HG03575 (cell line): ENCODE results near the gene CCK.
"Not testable (repeated sequence)": the region's sequence is repeated elsewhere in the genome, so short reads cannot be mapped to it uniquely, and the experiment has no call there.

ENCODE experiments used
- ATAC-seq: cut with Tn5 transposase; IDR thresholded peaks from one replicate; pipeline ENCODE4 v1.9.1; 2021; ENCODE audit not compliant: unreplicated experiment, insufficient number of reproducible peaks, low FRiP score; ENCODE audit errors: extremely low read depth

CCK gene

GRCh38 chr3:42266085-42266484, at the start of gene CCK:
Gene CCK, minus strand, starts transcription at chr3:42266185. Its CDS starts 2,555 bp downstream, at chr3:42263630.
- no peak for ATAC-seq

- ATAC-seq, result no peak
These were observed 48.4 kb upstream of the CCK start for GRCh38 chr3:42314411-42314810.

- ATAC-seq, result no peak
These were observed 42.7 kb upstream of the CCK start for GRCh38 chr3:42308651-42309050.

GRCh38 chr3:42306499-42306898, 40.5 kb upstream of the CCK start:
- no peak for ATAC-seq

- no peak for ATAC-seq
These were observed 37.1 kb upstream of the CCK start for GRCh38 chr3:42302924-42303634.

- ATAC-seq, result no peak
These were observed 35.6 kb upstream of the CCK start for GRCh38 chr3:42301446-42302175.

- no peak for ATAC-seq
These were observed 34.8 kb upstream of the CCK start for GRCh38 chr3:42300778-42301177.

- ATAC-seq, result no peak
These were observed 34.0 kb upstream of the CCK start for GRCh38 chr3:42300013-42300412.

GRCh38 chr3:42298259-42298658, 32.3 kb upstream of the CCK start:
- ATAC-seq, result no peak

- ATAC-seq, result no peak
These were observed 26.0 kb upstream of the CCK start for GRCh38 chr3:42292009-42292408.

GRCh38 chr3:42290966-42291714, 25.2 kb upstream of the CCK start:
- no peak for ATAC-seq

- no peak for ATAC-seq
These were observed 23.0 kb upstream of the CCK start for GRCh38 chr3:42289026-42289425.

- ATAC-seq, result no peak
These were observed 22.4 kb upstream of the CCK start for GRCh38 chr3:42288385-42288784.

GRCh38 chr3:42287423-42287822, 21.4 kb upstream of the CCK start:
- not testable (repeated sequence) for ATAC-seq

- ATAC-seq, result no peak
These were observed 11.7 kb upstream of the CCK start for GRCh38 chr3:42277676-42278075.

GRCh38 chr3:42276141-42277132, 10.5 kb upstream of the CCK start:
- no peak for ATAC-seq

- ATAC-seq, result no peak
These were observed 9.2 kb upstream of the CCK start for GRCh38 chr3:42275217-42275616.

- ATAC-seq, result no peak
These were observed 8.3 kb upstream of the CCK start for GRCh38 chr3:42274266-42274665.

- ATAC-seq, result no peak
These were observed 7.4 kb upstream of the CCK start for GRCh38 chr3:42273361-42273760.
